ENCODE results near the gene NR1I2.

NR1I2 gene

GRCh38 chr3:119810018-119810435 lies 28.1 kb downstream of the NR1I2 start:
- 0 out of 2 replicates have a peak, but pooled peaks have one; percentile 14 for TF ChIP-seq CTCF (conservative IDR thresholded peaks at IDR 0.05; ENCODE audit: low read depth)
- ChIA-PET CTCF (no interaction called here), POLR2A (ENCODE audit: low non-redundant PET) (no interaction called here)
- DNase-seq (ENCODE audit: low spot score) = no peak
- no peak overlapping the region for H3K27ac ChIP-seq

DNA sequence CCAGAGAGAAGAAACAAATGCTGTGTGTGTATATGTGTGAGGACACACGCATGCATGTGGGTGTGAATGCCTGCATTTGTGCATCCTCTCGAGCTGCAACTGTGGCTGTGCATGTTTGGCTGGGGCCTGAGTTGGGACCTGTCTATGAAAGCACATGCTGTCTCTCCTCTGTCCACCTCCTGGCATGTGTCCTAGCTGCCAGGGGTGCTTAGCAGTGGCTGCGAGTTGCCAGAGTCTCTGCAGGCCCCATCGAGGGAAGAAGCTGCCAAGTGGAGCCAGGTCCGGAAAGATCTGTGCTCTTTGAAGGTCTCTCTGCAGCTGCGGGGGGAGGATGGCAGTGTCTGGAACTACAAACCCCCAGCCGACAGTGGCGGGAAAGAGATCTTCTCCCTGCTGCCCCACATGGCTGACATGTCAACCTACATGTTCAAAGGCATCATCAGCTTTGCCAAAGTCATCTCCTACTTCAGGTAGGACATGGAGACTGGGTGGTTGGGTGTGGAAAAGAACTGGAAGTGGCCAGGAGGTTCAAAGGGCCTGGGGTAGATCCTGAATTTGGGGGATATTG lies 30.7 kb downstream of the NR1I2 start:
- POLR2A ChIA-PET (ENCODE audit: low non-redundant PET) = no interaction called here
- no peak for DNase-seq (ENCODE audit: low spot score)
- CTCF ChIA-PET = interaction anchor here (0.6 kb wide), 2 partner anchors 9 to 529 kb away, joined by 3 to 4 read pairs; no protein-coding TSS in a partner anchor
- H3K27ac ChIP-seq = no peak overlapping the region
- no peak for TF ChIP-seq CTCF (conservative IDR thresholded peaks at IDR 0.05; ENCODE audit: low read depth)

DNA sequence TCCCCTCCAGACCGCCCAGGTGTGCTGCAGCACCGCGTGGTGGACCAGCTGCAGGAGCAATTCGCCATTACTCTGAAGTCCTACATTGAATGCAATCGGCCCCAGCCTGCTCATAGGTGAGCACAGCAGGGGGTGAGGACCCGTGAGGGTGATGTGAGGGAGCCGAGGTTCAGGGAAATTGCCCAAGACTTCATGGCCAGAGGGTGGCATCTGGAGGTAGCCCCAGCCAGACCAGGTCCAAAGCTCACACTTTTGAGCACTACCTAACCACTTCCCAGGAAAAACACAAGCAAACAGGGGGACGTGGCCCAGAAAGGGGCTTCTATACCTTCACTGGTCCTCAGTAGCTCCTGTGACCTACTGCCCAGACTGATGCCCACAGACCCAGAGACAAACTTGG lies 33.8 kb downstream of the NR1I2 start:
- ChIA-PET CTCF (no interaction called here), POLR2A (ENCODE audit: low non-redundant PET) (no interaction called here)
- no peak for DNase-seq (ENCODE audit: low spot score)
- no peak for TF ChIP-seq CTCF (conservative IDR thresholded peaks at IDR 0.05; ENCODE audit: low read depth)
- no peak overlapping the region for H3K27ac ChIP-seq

GRCh38 chr3:119817071-119817470 lies 35.2 kb downstream of the NR1I2 start:
- no peak for DNase-seq (ENCODE audit: low spot score)
- ChIA-PET CTCF (interaction anchor here (0.6 kb wide), 1 partner anchor 1265 kb away, joined by 4 read pairs; no protein-coding TSS in a partner anchor), POLR2A (ENCODE audit: low non-redundant PET) (no interaction called here)
- TF ChIP-seq CTCF (conservative IDR thresholded peaks at IDR 0.05; ENCODE audit: low read depth) = no peak
- H3K27ac ChIP-seq = no peak overlapping the region

GRCh38 chr3:119817583-119818363 lies 35.9 kb downstream of the NR1I2 start:
- no peak for TF ChIP-seq CTCF (conservative IDR thresholded peaks at IDR 0.05; ENCODE audit: low read depth)
- no peak for DNase-seq (ENCODE audit: low spot score)
- CTCF ChIA-PET = interaction anchor here (0.6 kb wide), 1 partner anchor 1265 kb away, joined by 4 read pairs; no protein-coding TSS in a partner anchor
- H3K27ac ChIP-seq = no peak overlapping the region
- POLR2A ChIA-PET (ENCODE audit: low non-redundant PET) = no interaction called here

DNA sequence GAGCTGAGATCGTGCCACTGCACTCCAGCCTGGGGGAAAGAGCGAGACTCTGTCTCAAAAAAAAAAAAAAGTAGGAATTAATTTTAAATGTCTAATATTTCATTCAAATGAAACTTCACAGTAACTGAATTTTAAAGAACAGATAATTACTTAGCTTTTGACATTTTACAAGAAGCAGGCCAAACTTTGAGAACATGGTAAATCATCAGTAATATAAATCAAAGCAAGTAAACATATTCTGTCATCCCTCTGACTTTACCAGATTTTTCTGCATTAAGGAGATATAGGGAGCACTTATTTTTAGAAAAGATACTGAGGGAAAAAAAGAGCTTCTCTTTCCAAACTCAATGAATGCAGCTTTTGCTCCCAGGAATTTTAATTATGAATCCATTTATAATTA lies 37.0 kb downstream of the NR1I2 start:
- POLR2A ChIA-PET (ENCODE audit: low non-redundant PET) = no interaction called here
- TF ChIP-seq CTCF (conservative IDR thresholded peaks at IDR 0.05; ENCODE audit: low read depth) = no peak
- CTCF ChIA-PET = interaction anchor here (0.6 kb wide), 1 partner anchor 79 kb away, joined by 3 read pairs; no protein-coding TSS in a partner anchor
- H3K27ac ChIP-seq = no peak overlapping the region
- no peak for DNase-seq (ENCODE audit: low spot score)
